K562 (cell line): Measurements from ENCODE around the gene HEXIM1. TPM values are rescaled to one million over a fixed set of nuclear protein-coding genes. Genes with fewer than 3 reads are reported as not detected.

Experiments
- ARHGAP35 ChIP-seq: fragments of 450-650 bp; IDR thresholded peaks from 2 replicates; pipeline ENCODE4 v1.6.1; 2018; ENCODE audit not compliant: partially characterized antibody
- CHD2 ChIP-seq: IDR thresholded peaks from 2 replicates; pipeline ENCODE4 v1.6.1; 2011; ENCODE audit warnings: low read depth, low read length
- CREM ChIP-seq: IDR thresholded peaks from 2 replicates; pipeline ENCODE4 v1.6.1; 2014; ENCODE audit warnings: antibody characterized with exemption, low read depth
- CSDE1 ChIP-seq, 2 experiments: fragments of 450-650 bp; IDR thresholded peaks; 2 replicates each; pipeline ENCODE4 v1.6.1; 2016; ENCODE audit warnings: mild to moderate bottlenecking in 1 of 2
- DMBX1 ChIP-seq: fragments of 250-450 bp; sonication (Bioruptor Pico); IDR thresholded peaks from 2 replicates; pipeline ENCODE4 v1.8.0; 2022; ENCODE audit warnings: inconsistent platforms, mild to moderate bottlenecking, moderate library complexity, borderline replicate concordance
- HSF4 ChIP-seq: fragments of 250-450 bp; sonication (Bioruptor Pico); IDR thresholded peaks from 2 replicates; pipeline ENCODE4 v2.1.2; 2022; ENCODE audit warnings: mild to moderate bottlenecking, moderate library complexity, borderline replicate concordance
- KAT7 ChIP-seq: sonication (generic); formaldehyde crosslinking; IDR thresholded peaks from 2 replicates; pipeline ENCODE4 v1.8.0; 2022; ENCODE audit warnings: missing genetic modification reagents, mild to moderate bottlenecking, borderline replicate concordance
- NELFE ChIP-seq: IDR thresholded peaks from 2 replicates; pipeline ENCODE4 v1.6.1; 2011; ENCODE audit warnings: mild to moderate bottlenecking; ENCODE audit not compliant: insufficient read depth, insufficient read length
- RBFOX2 ChIP-seq: fragments of 200-400 bp; formaldehyde crosslinking; IDR thresholded peaks from 2 replicates; pipeline ENCODE4 v1.6.1; 2017; ENCODE audit warnings: low read depth, mild to moderate bottlenecking, low read length, moderate library complexity
- SMARCE1 ChIP-seq: fragments of 450-650 bp; IDR thresholded peaks from 2 replicates; pipeline ENCODE4 v1.7.1; 2016; ENCODE audit warnings: mild to moderate bottlenecking
- SRF ChIP-seq, 2 experiments: fragments of 250-450, 450-650 bp in 1 of 2; sonication (Bioruptor Pico) in 1 of 2; sonication (generic) in 1 of 2; formaldehyde crosslinking; IDR thresholded peaks; 2 replicates each; pipeline versions ENCODE4 v1.5.0 to v1.5.1; 2020 to 2022; ENCODE audit warnings: mild to moderate bottlenecking in 1 of 2, missing genetic modification reagents in 1 of 2
- TEAD1 ChIP-seq, 2 experiments: fragments of 450-650 bp in 1 of 2; sonication (generic) in 1 of 2; formaldehyde crosslinking; IDR thresholded peaks; 2 replicates each; pipeline versions ENCODE4 v1.4.0 to v1.8.0; 2020 to 2022; ENCODE audit warnings: mild to moderate bottlenecking in 2 of 2, missing genetic modification reagents in 1 of 2
- polyA plus RNA-seq, 8 experiments: library from polyadenylated mRNA; depleted of rRNA in 4 of 8; stranded (reverse) in 5 of 8; unstranded in 3 of 8; fragments of >200 nt; fragmentation: Nextera tagmentation in 2 of 8; fragmentation: Illumina TruSeq in 1 of 8; extraction: Ambion mirVana in 2 of 8; extraction: Trizol in 1 of 8; gene quantifications; 2 replicates each; pipeline versions ENCODE4 v1.2.1 to v1.2.3, GENCODE V29; 2011 to 2014; ENCODE audit warnings: inconsistent platforms in 1 of 8, missing spikeins in 1 of 8
- total RNA-seq, 7 experiments: library from RNA; depleted of rRNA in 6 of 7; stranded (reverse); fragments of >200 nt in 6 of 7; fragmentation: Illumina TruSeq in 2 of 7; extraction: Trizol in 2 of 7; gene quantifications; 2 replicates each; pipeline versions ENCODE4 v1.2.1 to v1.2.3, GENCODE V29; 2011 to 2021; ENCODE audit warnings: low replicate concordance in 1 of 7
- TF ChIP-seq, protein P1 (sequence below): fragments of 250-450 bp; sonication (Bioruptor Pico); IDR thresholded peaks from 2 replicates; pipeline ENCODE4 v1.4.0; 2020
- TF ChIP-seq, protein P2 (sequence below): fragments of 450-650 bp; formaldehyde crosslinking; IDR thresholded peaks from 2 replicates; pipeline ENCODE4 v1.4.0; 2020; ENCODE audit warnings: mild to moderate bottlenecking, moderate library complexity
- TF ChIP-seq, protein P3 (sequence below): sonication (generic); formaldehyde crosslinking; IDR thresholded peaks from 2 replicates; pipeline ENCODE4 v1.8.0; 2022; ENCODE audit warnings: mild to moderate bottlenecking, missing genetic modification reagents
- TF ChIP-seq, protein P4 (sequence below): fragments of 450-650 bp; IDR thresholded peaks from 2 replicates; pipeline ENCODE4 v1.6.1; 2016; ENCODE audit warnings: antibody characterized with exemption
- TF ChIP-seq, protein P5 (sequence below): fragments of 200-800 bp; sonication (Bioruptor generic); IDR thresholded peaks from 2 replicates; pipeline ENCODE4 v1.6.1; 2017; ENCODE audit warnings: missing genetic modification characterization, missing compliant biosample characterization
- TF ChIP-seq, protein P6 (sequence below): conservative IDR thresholded peaks from 2 replicates; pipeline ENCODE4 v1.6.1; 2011; ENCODE audit warnings: low read depth, mild to moderate bottlenecking, low read length; ENCODE audit not compliant: control insufficient read depth

The HEXIM1 gene
- total and polyA plus RNA-seq, 9 of the 15 experiments (the other 6 are each of a cell fraction or from before 2014, with no cell fraction given) = 1.4 to 28.3 (median 9.1) TPM

DNA sequence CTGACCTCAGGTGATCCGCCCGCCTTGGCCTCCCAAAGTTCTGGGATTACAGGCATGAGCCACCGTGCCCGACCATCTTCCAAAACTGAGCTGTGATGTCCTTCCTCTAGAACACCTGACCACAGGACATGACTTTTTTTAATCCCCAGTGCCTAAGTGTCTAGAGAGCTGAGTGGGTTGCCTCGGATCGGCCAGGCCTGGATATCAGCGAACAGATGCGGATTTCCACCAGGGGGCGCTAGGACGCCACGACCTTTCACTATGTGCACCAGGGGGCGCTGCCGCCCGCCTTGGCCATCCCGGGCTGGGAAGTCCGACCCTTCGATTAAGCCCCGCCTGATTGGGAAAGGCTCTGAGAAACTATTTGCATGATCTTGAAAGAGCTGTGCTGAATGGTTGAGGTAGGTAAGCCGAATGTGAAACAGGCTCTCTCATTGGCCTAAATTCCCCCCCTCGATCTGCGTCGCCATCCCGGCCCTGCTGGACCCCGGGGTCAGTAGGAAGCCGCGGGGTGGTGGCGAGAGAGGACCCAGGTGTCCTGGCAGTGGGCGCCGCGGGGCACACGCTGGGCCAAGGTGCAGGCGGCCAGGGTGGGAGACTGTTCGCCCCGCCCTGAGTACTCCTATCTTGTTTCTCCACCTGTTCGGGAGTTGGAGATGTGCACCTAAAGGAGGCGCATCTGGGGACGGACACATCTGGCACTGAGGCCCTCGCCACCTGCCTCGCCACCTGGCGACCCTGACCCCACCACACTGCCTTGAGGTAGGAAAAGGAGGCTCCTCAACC lies 12.9 kb upstream of the HEXIM1 start, which contains the start of gene ACBD4 (continued):
- TF ChIP-seq NELFE (no peak), DMBX1 (0 out of 2 replicates have a peak, but pooled peaks have one; percentile 41), HSF4 (CRISPR knock-in tag) (no peak), SMARCE1 (peak; percentile 68; the same call in 1 of the 2 replicates), SRF (CRISPR knock-in tag; IDR thresholded peaks at IDR 0.05) (no peak), ARHGAP35 (no peak), KAT7 (CRISPR knock-in tag) (peak; percentile 50; the same call in 1 of the 2 replicates), TEAD1 (CRISPR knock-in tag; IDR thresholded peaks at IDR 0.05) (peak in 1 of 2 experiments; percentile 91; a peak in 2 of 4 replicates), CSDE1 (IDR thresholded peaks at IDR 0.05) (no peak), RBFOX2 (peak; percentile 71), CHD2 (peak; percentile 30; the same call in 1 of the 2 replicates), CREM (peak; percentile 67)
- TF ChIP-seq, protein P1, sequence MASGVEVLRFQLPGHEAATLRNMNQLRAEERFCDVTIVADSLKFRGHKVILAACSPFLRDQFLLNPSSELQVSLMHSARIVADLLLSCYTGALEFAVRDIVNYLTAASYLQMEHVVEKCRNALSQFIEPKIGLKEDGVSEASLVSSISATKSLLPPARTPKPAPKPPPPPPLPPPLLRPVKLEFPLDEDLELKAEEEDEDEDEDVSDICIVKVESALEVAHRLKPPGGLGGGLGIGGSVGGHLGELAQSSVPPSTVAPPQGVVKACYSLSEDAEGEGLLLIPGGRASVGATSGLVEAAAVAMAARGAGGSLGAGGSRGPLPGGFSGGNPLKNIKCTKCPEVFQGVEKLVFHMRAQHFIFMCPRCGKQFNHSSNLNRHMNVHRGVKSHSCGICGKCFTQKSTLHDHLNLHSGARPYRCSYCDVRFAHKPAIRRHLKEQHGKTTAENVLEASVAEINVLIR = 0 out of 2 replicates have a peak, but pooled peaks have one; percentile 32
- TF ChIP-seq, protein P2, sequence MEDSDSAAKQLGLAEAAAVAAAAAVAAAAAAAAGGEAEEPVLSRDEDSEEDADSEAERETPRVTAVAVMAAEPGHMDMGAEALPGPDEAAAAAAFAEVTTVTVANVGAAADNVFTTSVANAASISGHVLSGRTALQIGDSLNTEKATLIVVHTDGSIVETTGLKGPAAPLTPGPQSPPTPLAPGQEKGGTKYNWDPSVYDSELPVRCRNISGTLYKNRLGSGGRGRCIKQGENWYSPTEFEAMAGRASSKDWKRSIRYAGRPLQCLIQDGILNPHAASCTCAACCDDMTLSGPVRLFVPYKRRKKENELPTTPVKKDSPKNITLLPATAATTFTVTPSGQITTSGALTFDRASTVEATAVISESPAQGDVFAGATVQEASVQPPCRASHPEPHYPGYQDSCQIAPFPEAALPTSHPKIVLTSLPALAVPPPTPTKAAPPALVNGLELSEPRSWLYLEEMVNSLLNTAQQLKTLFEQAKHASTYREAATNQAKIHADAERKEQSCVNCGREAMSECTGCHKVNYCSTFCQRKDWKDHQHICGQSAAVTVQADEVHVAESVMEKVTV (CRISPR knock-in tag) = peak; percentile 100
- TF ChIP-seq, protein P3, sequence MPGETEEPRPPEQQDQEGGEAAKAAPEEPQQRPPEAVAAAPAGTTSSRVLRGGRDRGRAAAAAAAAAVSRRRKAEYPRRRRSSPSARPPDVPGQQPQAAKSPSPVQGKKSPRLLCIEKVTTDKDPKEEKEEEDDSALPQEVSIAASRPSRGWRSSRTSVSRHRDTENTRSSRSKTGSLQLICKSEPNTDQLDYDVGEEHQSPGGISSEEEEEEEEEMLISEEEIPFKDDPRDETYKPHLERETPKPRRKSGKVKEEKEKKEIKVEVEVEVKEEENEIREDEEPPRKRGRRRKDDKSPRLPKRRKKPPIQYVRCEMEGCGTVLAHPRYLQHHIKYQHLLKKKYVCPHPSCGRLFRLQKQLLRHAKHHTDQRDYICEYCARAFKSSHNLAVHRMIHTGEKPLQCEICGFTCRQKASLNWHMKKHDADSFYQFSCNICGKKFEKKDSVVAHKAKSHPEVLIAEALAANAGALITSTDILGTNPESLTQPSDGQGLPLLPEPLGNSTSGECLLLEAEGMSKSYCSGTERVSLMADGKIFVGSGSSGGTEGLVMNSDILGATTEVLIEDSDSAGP = no peak
- TF ChIP-seq, protein P4, sequence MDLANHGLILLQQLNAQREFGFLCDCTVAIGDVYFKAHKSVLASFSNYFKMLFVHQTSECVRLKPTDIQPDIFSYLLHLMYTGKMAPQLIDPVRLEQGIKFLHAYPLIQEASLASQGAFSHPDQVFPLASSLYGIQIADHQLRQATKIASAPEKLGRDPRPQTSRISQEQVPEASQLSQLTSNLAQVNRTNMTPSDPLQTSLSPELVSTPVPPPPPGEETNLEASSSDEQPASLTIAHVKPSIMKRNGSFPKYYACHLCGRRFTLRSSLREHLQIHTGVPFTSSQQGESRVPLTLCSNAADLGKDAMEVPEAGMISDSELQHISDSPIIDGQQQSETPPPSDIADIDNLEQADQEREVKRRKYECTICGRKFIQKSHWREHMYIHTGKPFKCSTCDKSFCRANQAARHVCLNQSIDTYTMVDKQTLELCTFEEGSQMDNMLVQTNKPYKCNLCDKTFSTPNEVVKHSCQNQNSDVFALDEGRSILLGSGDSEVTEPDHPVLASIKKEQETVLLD = peak; percentile 73; the same call in 1 of the 2 replicates
- TF ChIP-seq, protein P5, sequence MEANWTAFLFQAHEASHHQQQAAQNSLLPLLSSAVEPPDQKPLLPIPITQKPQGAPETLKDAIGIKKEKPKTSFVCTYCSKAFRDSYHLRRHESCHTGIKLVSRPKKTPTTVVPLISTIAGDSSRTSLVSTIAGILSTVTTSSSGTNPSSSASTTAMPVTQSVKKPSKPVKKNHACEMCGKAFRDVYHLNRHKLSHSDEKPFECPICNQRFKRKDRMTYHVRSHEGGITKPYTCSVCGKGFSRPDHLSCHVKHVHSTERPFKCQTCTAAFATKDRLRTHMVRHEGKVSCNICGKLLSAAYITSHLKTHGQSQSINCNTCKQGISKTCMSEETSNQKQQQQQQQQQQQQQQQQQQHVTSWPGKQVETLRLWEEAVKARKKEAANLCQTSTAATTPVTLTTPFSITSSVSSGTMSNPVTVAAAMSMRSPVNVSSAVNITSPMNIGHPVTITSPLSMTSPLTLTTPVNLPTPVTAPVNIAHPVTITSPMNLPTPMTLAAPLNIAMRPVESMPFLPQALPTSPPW = peak; percentile 83
- TF ChIP-seq, protein P6, sequence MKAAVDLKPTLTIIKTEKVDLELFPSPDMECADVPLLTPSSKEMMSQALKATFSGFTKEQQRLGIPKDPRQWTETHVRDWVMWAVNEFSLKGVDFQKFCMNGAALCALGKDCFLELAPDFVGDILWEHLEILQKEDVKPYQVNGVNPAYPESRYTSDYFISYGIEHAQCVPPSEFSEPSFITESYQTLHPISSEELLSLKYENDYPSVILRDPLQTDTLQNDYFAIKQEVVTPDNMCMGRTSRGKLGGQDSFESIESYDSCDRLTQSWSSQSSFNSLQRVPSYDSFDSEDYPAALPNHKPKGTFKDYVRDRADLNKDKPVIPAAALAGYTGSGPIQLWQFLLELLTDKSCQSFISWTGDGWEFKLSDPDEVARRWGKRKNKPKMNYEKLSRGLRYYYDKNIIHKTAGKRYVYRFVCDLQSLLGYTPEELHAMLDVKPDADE = peak; percentile 48; the same call in 1 of the 2 replicates
